GM23338 (cell line): ENCODE measurements around the gene GSG1L. TPM values are rescaled to one million over a fixed set of nuclear protein-coding genes. Genes with fewer than 3 reads are reported as not detected.

ENCODE experiments used
- ATAC-seq: fragments of 200-7000 bp; cut with Tn5 transposase; 3 replicates; pipeline ENCODE4 v1.9.1; 2020
- DNase-seq: peaks from one replicate; pipeline ENCODE4 v3.0.0-alpha.2; 2015; ENCODE audit warnings: low spot score
- H2AFZ ChIP-seq: fragments of 200-600 bp; sonication (generic); 2 replicates; pipeline ENCODE4 v1.8.0; 2016; ENCODE audit warnings: antibody characterized with exemption, mild to moderate bottlenecking, moderate library complexity
- H3F3A ChIP-seq: fragments of 200-600 bp; sonication (generic); replicated peaks from 2 replicates; pipeline ENCODE4 v1.8.0; 2017; ENCODE audit warnings: antibody characterized with exemption, mixed run types, low read depth
- H3K27ac ChIP-seq: fragments of 200-600 bp; sonication (generic); 2 replicates; pipeline ENCODE4 v1.6.1; 2016; ENCODE audit warnings: low read depth
- H3K27me3 ChIP-seq: fragments of 200-600 bp; sonication (generic); 2 replicates; pipeline ENCODE4 v1.8.0; 2016; ENCODE audit warnings: mild to moderate bottlenecking, mixed run types, moderate library complexity; ENCODE audit not compliant: insufficient read depth
- H3K36me3 ChIP-seq: fragments of 200-600 bp; sonication (generic); 2 replicates; pipeline ENCODE4 v1.8.0; 2016; ENCODE audit warnings: mild to moderate bottlenecking; ENCODE audit not compliant: insufficient read depth
- H3K4me1 ChIP-seq: fragments of 200-600 bp; sonication (generic); 2 replicates; pipeline ENCODE4 v1.8.0; 2016; ENCODE audit warnings: mild to moderate bottlenecking, moderate library complexity; ENCODE audit not compliant: insufficient read depth
- H3K4me2 ChIP-seq: fragments of 200-600 bp; sonication (generic); 2 replicates; pipeline ENCODE4 v1.7.1; 2017; ENCODE audit warnings: mixed run types
- H3K4me3 ChIP-seq: fragments of 200-600 bp; sonication (generic); 2 replicates; pipeline ENCODE4 v1.6.1; 2016; ENCODE audit warnings: mixed run types
- H3K79me2 ChIP-seq: fragments of 200-600 bp; sonication (generic); replicated peaks from 2 replicates; pipeline ENCODE4 v1.8.0; 2017; ENCODE audit warnings: mild to moderate bottlenecking; ENCODE audit not compliant: insufficient read depth
- H3K9me2 ChIP-seq: fragments of 200-600 bp; sonication (generic); 2 replicates; pipeline ENCODE4 v1.8.0; 2017; ENCODE audit not compliant: insufficient read depth
- H4K20me1 ChIP-seq: fragments of 200-600 bp; sonication (generic); replicated peaks from 2 replicates; pipeline ENCODE4 v1.8.0; 2017; ENCODE audit warnings: mild to moderate bottlenecking; ENCODE audit not compliant: insufficient read depth
- H3K27ac Mint-ChIP-seq: 2 replicates; pipeline ENCODE4 v1.8.0; 2020; ENCODE audit warnings: inconsistent platforms, mild to moderate bottlenecking, moderate library complexity, mixed read lengths
- H3K27me3 Mint-ChIP-seq: 3 replicates; pipeline ENCODE4 v1.8.0; 2022; ENCODE audit warnings: low read depth, mild to moderate bottlenecking, moderate library complexity, mixed read lengths, inconsistent platforms; ENCODE audit not compliant: insufficient read depth, poor library complexity
- H3K36me3 Mint-ChIP-seq: 3 replicates; pipeline ENCODE4 v1.8.0; 2021; ENCODE audit warnings: low read depth, mild to moderate bottlenecking, inconsistent platforms, moderate library complexity, mixed read lengths
- H3K4me1 Mint-ChIP-seq: 3 replicates; pipeline ENCODE4 v1.8.0; 2020; ENCODE audit warnings: mild to moderate bottlenecking, inconsistent platforms, mixed read lengths
- H3K4me3 Mint-ChIP-seq: 3 replicates; pipeline ENCODE4 v1.8.0; 2021; ENCODE audit warnings: moderate library complexity, mild to moderate bottlenecking, inconsistent platforms, mixed read lengths
- H3K9me3 Mint-ChIP-seq: 3 replicates; pipeline ENCODE4 v1.8.0; 2020; ENCODE audit warnings: moderate library complexity, mild to moderate bottlenecking, inconsistent platforms, mixed read lengths
- CREB1 ChIP-seq: fragments of 250-450 bp; sonication (Bioruptor Pico); IDR thresholded peaks from 2 replicates; pipeline ENCODE4 v1.5.0; 2020; ENCODE audit warnings: low read depth, mild to moderate bottlenecking, moderate library complexity
- CTCF ChIP-seq, 2 experiments: fragments of 200-600 bp in 1 of 2; sonication (generic) in 1 of 2; conservative IDR thresholded peaks; 2 replicates each; pipeline versions ENCODE4 v1.5.1 to v1.6.1; 2016 to 2017; ENCODE audit warnings: antibody characterized with exemption in 2 of 2, low read depth in 2 of 2, mild to moderate bottlenecking in 2 of 2, moderate library complexity in 1 of 2
- EZH2 ChIP-seq: fragments of 200-600 bp; sonication (generic); IDR thresholded peaks from one replicate; pipeline ENCODE4 v1.8.0; 2017; ENCODE audit warnings: antibody characterized with exemption, mild to moderate bottlenecking, low read depth; ENCODE audit not compliant: unreplicated experiment
- EZH2phosphoT487 ChIP-seq: fragments of 200-600 bp; sonication (generic); IDR thresholded peaks from one replicate; pipeline ENCODE4 v1.8.1; 2018; ENCODE audit warnings: antibody characterized with exemption; ENCODE audit not compliant: unreplicated experiment
- JUNB ChIP-seq: IDR thresholded peaks from one replicate; pipeline ENCODE4 v1.6.1; 2016; ENCODE audit warnings: antibody characterized with exemption; ENCODE audit not compliant: unreplicated experiment
- NANOG ChIP-seq: IDR thresholded peaks from 2 replicates; pipeline ENCODE4 v1.6.1; 2016; ENCODE audit warnings: antibody characterized with exemption, borderline replicate concordance
- POLR2AphosphoS5 ChIP-seq: IDR thresholded peaks from 2 replicates; pipeline ENCODE4 v1.6.1; 2016; ENCODE audit warnings: antibody characterized with exemption, low read depth
- STAT1 ChIP-seq: IDR thresholded peaks from one replicate; pipeline ENCODE4 v1.6.1; 2016; ENCODE audit warnings: antibody characterized with exemption; ENCODE audit not compliant: unreplicated experiment
- ZNF331 ChIP-seq: fragments of 250-450 bp; sonication (Bioruptor Pico); IDR thresholded peaks from 2 replicates; pipeline ENCODE4 v1.5.0; 2020; ENCODE audit warnings: low read depth, mild to moderate bottlenecking, moderate library complexity
- ZNF462 ChIP-seq: fragments of 250-450 bp; sonication (Bioruptor Pico); IDR thresholded peaks from 2 replicates; pipeline ENCODE4 v1.5.0; 2020; ENCODE audit warnings: mild to moderate bottlenecking, moderate library complexity
- polyA plus RNA-seq: library from polyadenylated mRNA; unstranded; fragments of >200 nt; fragmentation: Nextera tagmentation; extraction: Ambion mirVana; gene quantifications from 2 replicates; pipeline ENCODE4 v1.2.1, GENCODE V29; 2016
- total RNA-seq: library from RNA; depleted of rRNA; stranded (reverse); fragments of >200 nt; shearing (Covaris generic); gene quantifications from 2 replicates; pipeline ENCODE4 v1.2.3, GENCODE V29; 2014

GSG1L gene
- total and polyA plus RNA-seq, 2 experiments from 2014 or later: 0.36 to 0.63 TPM

GRCh38 chr16:27824786-27825185, 238.7 kb downstream of the GSG1L start:
- peaks cover 9% of the 10 kb centered on the region for H3K9me3 Mint-ChIP-seq
- no peaks in the 10 kb centered on the region; the same call in 2 of the 3 replicates for H3K36me3 Mint-ChIP-seq
- ATAC-seq (no peak), DNase-seq (no peak)
- no peaks in the 10 kb centered on the region for H3K4me1 Mint-ChIP-seq
- no peaks in the 10 kb centered on the region for H4K20me1 ChIP-seq
- H3K4me1 ChIP-seq: no peaks in the 10 kb centered on the region
- no peak overlapping the region for H2AFZ ChIP-seq
- H3K36me3 ChIP-seq: no peaks in the 10 kb centered on the region
- H3K4me3 ChIP-seq: no peak overlapping the region
- no peaks in the 10 kb centered on the region for H3F3A ChIP-seq
- H3K79me2 ChIP-seq: no peaks in the 10 kb centered on the region
- H3K4me3 Mint-ChIP-seq: no peak overlapping the region
- H3K27ac Mint-ChIP-seq: no peak overlapping the region
- TF ChIP-seq POLR2AphosphoS5 (no peak), CREB1 (no peak), EZH2phosphoT487 (no peak), STAT1 (no peak), CTCF (conservative IDR thresholded peaks at IDR 0.05; ENCODE audit: low read depth in 2 of 2) (no peak), EZH2 (no peak), NANOG (no peak), JUNB (no peak), ZNF462 (no peak), ZNF331 (CRISPR knock-in tag) (no peak)
- no peak overlapping the region for H3K27ac ChIP-seq
- H3K4me2 ChIP-seq: no peak overlapping the region
- no peaks in the 10 kb centered on the region for H3K9me2 ChIP-seq
- peaks cover 11% of the 10 kb centered on the region for H3K27me3 Mint-ChIP-seq
- no peaks in the 10 kb centered on the region for H3K27me3 ChIP-seq
